Measurements from ENCODE around the gene MAT2B. TPM values are rescaled to one million over a fixed set of nuclear protein-coding genes. Genes with fewer than 3 reads are reported as not detected.

The MAT2B gene
- total and polyA plus RNA-seq, 2 of the 8 experiments (the other 6 are each of a cell fraction or from before 2014, with no cell fraction given) = 33.9 to 65.2 TPM

DNA sequence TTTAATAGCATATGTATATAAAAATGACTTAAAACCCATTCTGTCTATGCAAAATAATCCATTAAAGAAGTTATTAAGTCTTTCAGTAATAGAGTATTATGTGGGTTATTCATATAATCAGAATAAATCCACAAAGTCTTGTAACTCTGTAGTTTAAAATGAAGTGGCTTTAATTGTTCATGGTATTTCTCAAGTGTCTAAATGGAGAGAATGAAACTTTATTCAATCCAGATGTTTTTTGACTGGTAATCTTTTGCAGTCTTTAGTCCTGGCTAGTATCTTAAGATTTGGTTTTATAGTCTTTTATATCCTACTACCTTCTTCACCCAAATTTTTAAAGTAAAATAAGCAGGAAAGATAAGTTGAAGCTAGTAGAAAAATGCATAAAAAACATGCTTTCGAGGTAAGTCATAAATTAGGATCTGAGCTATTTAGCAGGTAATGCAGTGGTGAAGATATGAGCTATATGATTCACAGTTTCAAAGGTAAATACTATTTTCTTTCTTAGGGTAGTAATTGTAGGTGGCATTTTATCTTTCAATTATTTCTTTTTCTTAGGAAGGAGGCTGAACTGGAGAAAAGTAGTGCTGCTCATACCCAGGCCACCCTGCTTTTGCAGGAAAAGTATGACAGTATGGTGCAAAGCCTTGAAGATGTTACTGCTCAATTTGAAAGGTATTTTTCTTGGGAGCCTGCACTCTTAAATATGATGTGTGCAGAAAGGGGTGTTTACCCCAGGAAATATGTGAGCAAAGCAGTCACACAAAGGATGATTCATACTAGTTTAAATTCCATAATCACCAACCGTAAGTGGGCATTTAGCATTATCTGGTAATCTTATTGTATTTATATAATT is 27.1 kb upstream of the MAT2B start (continued):
- no peak for TF ChIP-seq CHD2 (IDR thresholded peaks at IDR 0.05; ENCODE audit: low read length)
- no peak for TF ChIP-seq CBX8 (IDR thresholded peaks at IDR 0.05; ENCODE audit: borderline replicate concordance, low read depth, low read length)
- no peak for TF ChIP-seq CHD1 (IDR thresholded peaks at IDR 0.05; ENCODE audit: low read depth, low read length)
- TF ChIP-seq RFX5 (IDR thresholded peaks at IDR 0.05; ENCODE audit: borderline replicate concordance, low read depth, low read length) = no peak
- TF ChIP-seq, protein P1, sequence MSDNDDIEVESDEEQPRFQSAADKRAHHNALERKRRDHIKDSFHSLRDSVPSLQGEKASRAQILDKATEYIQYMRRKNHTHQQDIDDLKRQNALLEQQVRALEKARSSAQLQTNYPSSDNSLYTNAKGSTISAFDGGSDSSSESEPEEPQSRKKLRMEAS (IDR thresholded peaks at IDR 0.05) = no peak
